CD14-positive monocyte (primary cell): ENCODE results near the gene CUX1. TPM values are rescaled to one million over a fixed set of nuclear protein-coding genes. Genes with fewer than 3 reads are reported as not detected.

Source experiments
- DNase-seq, 3 donors: peaks; one replicate each; pipeline ENCODE4 v3.0.0-alpha.2; 2011 to 2022
- H2AFZ ChIP-seq: 2 replicates; pipeline ENCODE4 v1.6.0; 2012; ENCODE audit warnings: mild to moderate bottlenecking, low read depth, low read length, inconsistent platforms; ENCODE audit not compliant: insufficient read depth, poor library complexity, severe bottlenecking
- H3K27ac ChIP-seq, 2 donors: 1 replicate in 1 of 2; 2 replicates in 1 of 2; pipeline ENCODE4 v1.5.1; 2012 to 2013; ENCODE audit warnings: low read length in 2 of 2, control low read depth in 1 of 2, inconsistent platforms in 1 of 2, low read depth in 1 of 2, mild to moderate bottlenecking in 1 of 2
- H3K27me3 ChIP-seq, 2 donors: one replicate each; pipeline versions ENCODE4 v1.6.0 to v1.6.1; 2011 to 2013; ENCODE audit warnings: low read length in 2 of 2; ENCODE audit not compliant: control insufficient read depth in 2 of 2, insufficient read depth in 2 of 2
- H3K36me3 ChIP-seq, 2 donors: replicated peaks in 1 of 2; 1 replicate in 1 of 2; 2 replicates in 1 of 2; pipeline versions ENCODE4 v1.5.1 to v1.6.1; 2012 to 2013; ENCODE audit warnings: low read length in 2 of 2, control low read depth in 1 of 2, inconsistent platforms in 1 of 2, mild to moderate bottlenecking in 1 of 2; ENCODE audit not compliant: insufficient read depth in 2 of 2, control insufficient read depth in 1 of 2
- H3K4me1 ChIP-seq, 2 donors: 1 replicate in 1 of 2; 2 replicates in 1 of 2; pipeline versions ENCODE4 v1.5.1 to v1.6.1; 2012 to 2013; ENCODE audit warnings: low read length in 2 of 2, control low read depth in 1 of 2, inconsistent platforms in 1 of 2, mild to moderate bottlenecking in 1 of 2, moderate library complexity in 1 of 2; ENCODE audit not compliant: insufficient read depth in 2 of 2, control insufficient read depth in 1 of 2
- H3K4me2 ChIP-seq: replicated peaks from 2 replicates; pipeline ENCODE3; 2012; ENCODE audit warnings: low read length, moderate library complexity, mild to moderate bottlenecking; ENCODE audit not compliant: poor library complexity, severe bottlenecking; ENCODE audit errors: extremely low read depth
- H3K4me3 ChIP-seq, 3 experiments: fragments of 200-600 bp in 1 of 3; sonication (generic) in 1 of 3; replicated peaks in 1 of 3; 1 replicate in 2 of 3; 2 replicates in 1 of 3; pipeline ENCODE4 v1.5.1; 2011 to 2013; ENCODE audit warnings: low read length in 3 of 3, mild to moderate bottlenecking in 3 of 3, control low read depth in 2 of 3, low read depth in 2 of 3, inconsistent platforms in 1 of 3, moderate library complexity in 1 of 3
- H3K79me2 ChIP-seq: 2 replicates; pipeline ENCODE4 v1.6.0; 2012; ENCODE audit warnings: mild to moderate bottlenecking, control low read depth, inconsistent platforms, low read length, moderate library complexity; ENCODE audit not compliant: insufficient read depth
- H3K9ac ChIP-seq: 2 replicates; pipeline ENCODE4 v1.6.0; 2017; ENCODE audit warnings: low read length, mild to moderate bottlenecking; ENCODE audit not compliant: insufficient read depth, poor library complexity, severe bottlenecking
- H3K9me3 ChIP-seq, 2 donors: replicated peaks in 1 of 2; 1 replicate in 1 of 2; 2 replicates in 1 of 2; pipeline versions ENCODE4 v1.5.1 to v1.6.1; 2012 to 2013; ENCODE audit warnings: low read length in 2 of 2, control low read depth in 1 of 2; ENCODE audit not compliant: control insufficient read depth in 1 of 2, insufficient read depth in 1 of 2
- H4K20me1 ChIP-seq: 2 replicates; pipeline ENCODE4 v1.6.0; 2012; ENCODE audit warnings: mild to moderate bottlenecking, low read length, control low read depth, moderate library complexity; ENCODE audit not compliant: insufficient read depth
- H3K27ac Mint-ChIP-seq, 7 donors: one replicate each; pipeline ENCODE4 v1.8.0; 2020; ENCODE audit warnings: mild to moderate bottlenecking in 7 of 7, mixed read lengths in 7 of 7, moderate library complexity in 6 of 7, inconsistent platforms in 2 of 7
- H3K27me3 Mint-ChIP-seq, 3 donors: one replicate each; pipeline ENCODE4 v1.8.0; 2021 to 2022; ENCODE audit warnings: low read depth in 3 of 3, mild to moderate bottlenecking in 3 of 3, mixed read lengths in 3 of 3, moderate library complexity in 3 of 3, inconsistent platforms in 1 of 3
- H3K36me3 Mint-ChIP-seq, 2 donors: one replicate each; pipeline ENCODE4 v1.8.0; 2020; ENCODE audit warnings: mixed read lengths in 2 of 2, inconsistent platforms in 1 of 2, mild to moderate bottlenecking in 1 of 2
- H3K4me1 Mint-ChIP-seq: one replicate; pipeline ENCODE4 v1.8.0; 2020; ENCODE audit warnings: mild to moderate bottlenecking, mixed read lengths
- H3K4me3 Mint-ChIP-seq, 2 donors: one replicate each; pipeline ENCODE4 v1.8.0; 2020; ENCODE audit warnings: mild to moderate bottlenecking in 2 of 2, mixed read lengths in 2 of 2, moderate library complexity in 1 of 2
- H3K9me3 Mint-ChIP-seq, 7 donors: one replicate each; pipeline ENCODE4 v1.8.0; 2020 to 2022; ENCODE audit warnings: mixed read lengths in 7 of 7, mild to moderate bottlenecking in 6 of 7, moderate library complexity in 6 of 7, inconsistent platforms in 2 of 7
- WGBS: methylation state at CpG from one replicate; pipeline ENCODE4 v1.1.5; 2013; ENCODE audit warnings: missing lambda C conversion rate; ENCODE audit not compliant: insufficient coverage; 5-methylcytosine and 5-hydroxymethylcytosine counted together
- intact Hi-C, 2 donors: fragments of 100-400 bp; cut with micrococcal nuclease; formaldehyde crosslinking; loops; one replicate each; pipeline versions ENCODE4 v1.15.0 to v1.15.1; 2023
- polyA plus RNA-seq, 3 donors: library from polyadenylated mRNA; depleted of rRNA in 1 of 3; unstranded in 2 of 3; stranded (reverse) in 1 of 3; fragments of 300-500 nt in 2 of 3; fragments of >200 nt in 1 of 3; fragmentation: Illumina TruSeq in 2 of 3; gene quantifications; 1 replicate in 2 of 3; 2 replicates in 1 of 3; pipeline ENCODE4 v1.2.3, GENCODE V29; 2012 to 2021
- TF ChIP-seq, protein P1 (sequence below): fragments of 200-600 bp; IDR thresholded peaks from one replicate; pipeline ENCODE4 v1.8.0; 2022; ENCODE audit warnings: antibody characterized with exemption, mild to moderate bottlenecking

The CUX1 gene
- polyA plus RNA-seq, 3 donors, result 17.6 to 38.0 (median 28.0) TPM

DNA sequence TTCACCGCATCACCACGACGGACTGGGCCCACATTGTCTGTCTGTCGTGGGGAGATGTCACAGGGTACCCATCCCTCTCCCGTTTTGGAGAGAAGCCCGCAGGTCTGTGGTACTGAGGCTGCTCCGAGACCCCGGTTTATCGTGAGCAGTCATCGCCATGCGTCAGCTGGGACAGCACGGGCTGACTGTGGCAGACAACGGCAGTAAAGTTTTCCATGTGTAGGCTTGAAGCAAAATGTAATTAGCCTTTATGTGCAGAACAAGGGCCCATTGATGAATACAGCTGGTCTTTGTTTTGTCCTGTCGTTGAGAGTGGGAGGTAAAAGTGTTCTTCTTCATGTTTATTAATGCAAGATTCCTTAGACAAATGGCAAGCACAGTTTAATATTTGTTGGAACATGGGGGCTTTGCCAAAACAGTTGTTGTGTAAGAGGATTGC is 301.8 kb downstream of the CUX1 start:
- Histone ChIP-seq H3K36me3 (peaks cover 48 to 67% of the 10 kb centered on the region in 2 donors), H3K9ac (no peak overlapping the region), H3K4me3 (no peak overlapping the region), H3K4me2 (no peak overlapping the region), H3K4me1 (peaks cover 25% of the 10 kb centered on the region in 2 donors), H4K20me1 (peaks cover 9% of the 10 kb centered on the region), H3K27me3 (no peaks in the 10 kb centered on the region), H3K79me2 (peaks cover 5% of the 10 kb centered on the region), H2AFZ (no peak overlapping the region), H3K27ac (no peak overlapping the region), H3K9me3 (no peaks in the 10 kb centered on the region)
- Mint-ChIP-seq H3K36me3 (peaks cover 49 to 66% of the 10 kb centered on the region in 2 donors), H3K4me1 (peaks cover 24% of the 10 kb centered on the region), H3K9me3 (no peaks in the 10 kb centered on the region), H3K27ac (peak overlapping the region in 3 of 7 donors; percentile 46 to 65 (median 53)), H3K27me3 (no peaks in the 10 kb centered on the region), H3K4me3 (no peak overlapping the region)
- TF ChIP-seq, protein P1, sequence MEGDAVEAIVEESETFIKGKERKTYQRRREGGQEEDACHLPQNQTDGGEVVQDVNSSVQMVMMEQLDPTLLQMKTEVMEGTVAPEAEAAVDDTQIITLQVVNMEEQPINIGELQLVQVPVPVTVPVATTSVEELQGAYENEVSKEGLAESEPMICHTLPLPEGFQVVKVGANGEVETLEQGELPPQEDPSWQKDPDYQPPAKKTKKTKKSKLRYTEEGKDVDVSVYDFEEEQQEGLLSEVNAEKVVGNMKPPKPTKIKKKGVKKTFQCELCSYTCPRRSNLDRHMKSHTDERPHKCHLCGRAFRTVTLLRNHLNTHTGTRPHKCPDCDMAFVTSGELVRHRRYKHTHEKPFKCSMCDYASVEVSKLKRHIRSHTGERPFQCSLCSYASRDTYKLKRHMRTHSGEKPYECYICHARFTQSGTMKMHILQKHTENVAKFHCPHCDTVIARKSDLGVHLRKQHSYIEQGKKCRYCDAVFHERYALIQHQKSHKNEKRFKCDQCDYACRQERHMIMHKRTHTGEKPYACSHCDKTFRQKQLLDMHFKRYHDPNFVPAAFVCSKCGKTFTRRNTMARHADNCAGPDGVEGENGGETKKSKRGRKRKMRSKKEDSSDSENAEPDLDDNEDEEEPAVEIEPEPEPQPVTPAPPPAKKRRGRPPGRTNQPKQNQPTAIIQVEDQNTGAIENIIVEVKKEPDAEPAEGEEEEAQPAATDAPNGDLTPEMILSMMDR, result no peak
- WGBS, result 81% methylated on average over 13 of the region's 14 CpGs
- no peak for DNase-seq
- intact Hi-C loops, result no loop called here

DNA sequence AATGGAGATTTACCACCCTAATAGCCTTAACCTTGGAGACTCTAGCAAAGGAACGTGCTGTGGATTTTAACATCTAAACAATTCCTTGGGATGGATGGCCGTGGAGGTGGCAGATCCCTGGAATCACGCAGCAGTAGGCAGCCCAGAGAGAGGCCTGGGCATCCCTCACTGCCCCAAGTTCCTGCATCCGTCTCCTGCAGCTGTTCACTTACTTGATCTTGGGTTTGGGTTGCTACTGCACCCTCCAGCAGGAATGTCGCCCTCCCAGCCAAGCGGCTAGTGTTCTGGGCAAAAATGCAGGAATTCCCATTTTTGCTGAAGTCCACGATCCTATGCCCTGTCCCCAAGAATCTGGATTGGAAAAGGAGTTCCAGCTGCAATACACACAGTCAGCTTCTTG is 302.5 kb downstream of the CUX1 start:
- Histone ChIP-seq H3K9ac (no peak overlapping the region), H3K4me1 (peaks cover 25% of the 10 kb centered on the region in 2 donors), H4K20me1 (peaks cover 9% of the 10 kb centered on the region), H3K4me2 (no peak overlapping the region), H2AFZ (no peak overlapping the region), H3K27me3 (no peaks in the 10 kb centered on the region), H3K4me3 (no peak overlapping the region), H3K79me2 (peaks cover 5% of the 10 kb centered on the region), H3K27ac (no peak overlapping the region), H3K9me3 (no peaks in the 10 kb centered on the region), H3K36me3 (peaks cover 46 to 67% of the 10 kb centered on the region in 2 donors)
- DNase-seq, result no peak
- Mint-ChIP-seq H3K4me1 (peaks cover 24% of the 10 kb centered on the region), H3K4me3 (no peak overlapping the region), H3K27ac (peak overlapping the region in 2 of 7 donors; percentile 0 to 46), H3K27me3 (no peaks in the 10 kb centered on the region), H3K36me3 (peaks cover 49 to 66% of the 10 kb centered on the region in 2 donors), H3K9me3 (no peaks in the 10 kb centered on the region)
- TF ChIP-seq, protein P1, result no peak
- WGBS, result 94% methylated on average over 7 of the region's 7 CpGs
- intact Hi-C loops, result no loop called here
